Measurements from ENCODE around the gene ADGRD1.

- TF ChIP-seq POLR2A (IDR thresholded peaks at IDR 0.05; ENCODE audit: low read depth, low read length) (no peak), POLR2AphosphoS5 (IDR thresholded peaks at IDR 0.05; ENCODE audit: low read depth, low read length) (no peak)
Measured at GRCh38 chr12:131091976-131092691, 138.4 kb downstream of the ADGRD1 start.
